GM12865 (cell line): Measurements from ENCODE around the gene NTPCR.
"Not testable (repeated sequence)": the region's sequence is repeated elsewhere in the genome, so short reads cannot be mapped to it uniquely, and the experiment has no call there.

ENCODE experiments used
- DNase-seq: peaks from one replicate; pipeline ENCODE4 v3.0.0; 2010; ENCODE audit warnings: low read depth
- H3K4me3 ChIP-seq: 2 replicates; pipeline ENCODE4 v1.5.1; 2011; ENCODE audit warnings: mild to moderate bottlenecking, low read depth, low read length, control low read depth
- CTCF ChIP-seq: IDR thresholded peaks from 2 replicates; pipeline ENCODE4 v1.5.1; 2011; ENCODE audit warnings: low read length, control low read depth, low read depth, inconsistent platforms; ENCODE audit not compliant: insufficient read depth; ENCODE audit errors: missing control alignments

The NTPCR gene

GRCh38 chr1:232998138-232998537, 47.7 kb downstream of the NTPCR start:
- no peak for DNase-seq
- H3K4me3 ChIP-seq = no peak overlapping the region
- TF ChIP-seq CTCF = no peak

- no peak overlapping the region for H3K4me3 ChIP-seq
- no peak for DNase-seq
- TF ChIP-seq CTCF = no peak
Measured at GRCh38 chr1:232998646-232999045, 48.2 kb downstream of the NTPCR start.

- DNase-seq = no peak
- H3K4me3 ChIP-seq = no peak overlapping the region
- TF ChIP-seq CTCF = no peak
Measured at GRCh38 chr1:232999956-233000625, 49.7 kb downstream of the NTPCR start.

- not testable (repeated sequence) for DNase-seq, H3K4me3 ChIP-seq
Measured at GRCh38 chr1:233003638-233004037, 53.2 kb downstream of the NTPCR start.

- no peak overlapping the region for H3K4me3 ChIP-seq
- TF ChIP-seq CTCF = no peak
- DNase-seq = no peak
Measured at GRCh38 chr1:233004451-233004850, 54.0 kb downstream of the NTPCR start.

- H3K4me3 ChIP-seq = no peak overlapping the region
- no peak for TF ChIP-seq CTCF
- no peak for DNase-seq
Measured at GRCh38 chr1:233005156-233005555, 54.7 kb downstream of the NTPCR start.

GRCh38 chr1:233005703-233006102, 55.3 kb downstream of the NTPCR start:
- DNase-seq = no peak
- no peak overlapping the region for H3K4me3 ChIP-seq
- no peak for TF ChIP-seq CTCF
